Activated naive CD4-positive, alpha-beta T cell treated with anti-CD3 and anti-CD28 coated beads for 36 hours (primary cell): Measurements from ENCODE around the gene AKAP17A. TPM values are rescaled to one million over a fixed set of nuclear protein-coding genes. Genes with fewer than 3 reads are reported as not detected.
"Not testable (repeated sequence)": the region's sequence is repeated elsewhere in the genome, so short reads cannot be mapped to it uniquely, and the experiment has no call there.

Source experiments
- CTCF ChIA-PET: fragments of 350-600 bp; sonication (Branson Sonifier 250); formaldehyde crosslinking; loops from one replicate; lab custom pipeline; 2021; ENCODE audit warnings: antibody characterized with exemption; lab: Charles Lee
- DNase-seq: peaks from one replicate; pipeline ENCODE4 v3.0.0-alpha.2; 2020
- H3K27ac Mint-ChIP-seq: one replicate; pipeline ENCODE4 v1.8.0; 2021; ENCODE audit warnings: mild to moderate bottlenecking, mixed read lengths
- H3K27me3 Mint-ChIP-seq: one replicate; pipeline ENCODE4 v1.8.0; 2021; ENCODE audit warnings: low read depth, mixed read lengths
- H3K36me3 Mint-ChIP-seq: one replicate; pipeline ENCODE4 v1.8.0; 2021; ENCODE audit warnings: low read depth, mixed read lengths
- H3K4me1 Mint-ChIP-seq: one replicate; pipeline ENCODE4 v1.8.0; 2021; ENCODE audit warnings: low read depth, mixed read lengths
- H3K4me3 Mint-ChIP-seq: one replicate; pipeline ENCODE4 v1.8.0; 2021; ENCODE audit warnings: mild to moderate bottlenecking, moderate library complexity, mixed read lengths
- H3K9me3 Mint-ChIP-seq: one replicate; pipeline ENCODE4 v1.8.0; 2021; ENCODE audit warnings: mixed read lengths
- intact Hi-C: fragments of 100-400 bp; cut with micrococcal nuclease; formaldehyde crosslinking; loops from one replicate; pipeline ENCODE4 v1.15.1; 2023
- total RNA-seq, 2 experiments: library from RNA; stranded (reverse); gene quantifications; one replicate each; pipeline ENCODE4 v1.2.3, GENCODE V29; 2021

AKAP17A gene
- total RNA-seq, 2 experiments from 2014 or later = 59.2 to 60.5 TPM

- H3K36me3 Mint-ChIP-seq, DNase-seq, H3K9me3 Mint-ChIP-seq, H3K27ac Mint-ChIP-seq, H3K27me3 Mint-ChIP-seq, intact Hi-C loops, H3K4me3 Mint-ChIP-seq, CTCF ChIA-PET: not testable (repeated sequence)
- H3K4me1 Mint-ChIP-seq = peaks cover 19% of the 10 kb centered on the region
Observed at GRCh38 chrX:1624861-1625215, 33.4 kb downstream of the AKAP17A start.

- CTCF ChIA-PET = no interaction called here
- Mint-ChIP-seq H3K27ac (no peak overlapping the region), H3K4me3 (no peak overlapping the region), H3K9me3 (no peaks in the 10 kb centered on the region), H3K4me1 (peaks cover 2% of the 10 kb centered on the region), H3K36me3 (no peaks in the 10 kb centered on the region), H3K27me3 (no peaks in the 10 kb centered on the region)
- no peak for DNase-seq
- intact Hi-C loops = no loop called here
Observed at GRCh38 chrX:1629244-1629643, 37.8 kb downstream of the AKAP17A start.

- no peak for DNase-seq
- H3K4me1 Mint-ChIP-seq = peaks cover 3% of the 10 kb centered on the region
- H3K27me3 Mint-ChIP-seq = no peaks in the 10 kb centered on the region
- no peaks in the 10 kb centered on the region for H3K36me3 Mint-ChIP-seq
- CTCF ChIA-PET = no interaction called here
- intact Hi-C loops = no loop called here
- H3K9me3 Mint-ChIP-seq = peaks cover 7% of the 10 kb centered on the region
- H3K4me3 Mint-ChIP-seq = no peak overlapping the region
- no peak overlapping the region for H3K27ac Mint-ChIP-seq
Observed at GRCh38 chrX:1646009-1646408, 54.6 kb downstream of the AKAP17A start.

- intact Hi-C loops = loop anchor here (10.0 kb wide), 1 partner anchor 1165 kb away; no protein-coding TSS in a partner anchor
- no peak for DNase-seq
- H3K9me3 Mint-ChIP-seq = peaks cover 7% of the 10 kb centered on the region
- CTCF ChIA-PET = no interaction called here
- H3K4me3 Mint-ChIP-seq = no peak overlapping the region
- peaks cover 5% of the 10 kb centered on the region for H3K4me1 Mint-ChIP-seq
- no peaks in the 10 kb centered on the region for H3K36me3 Mint-ChIP-seq
- no peak overlapping the region for H3K27ac Mint-ChIP-seq
- H3K27me3 Mint-ChIP-seq = no peaks in the 10 kb centered on the region
Observed at GRCh38 chrX:1649621-1650020, 58.2 kb downstream of the AKAP17A start.

Other genes with a start within 250 kb of the AKAP17A start
- 100 to 1,000 TPM; 457 to 463 TPM for gene SLC25A6, start 199.5 kb upstream of the AKAP17A start, total RNA-seq
- 10 to 100 TPM; 45.1 to 47.2 TPM for gene ASMTL, start 138.7 kb upstream of the AKAP17A start, total RNA-seq
- gene P2RY8, start 54.4 kb upstream of the AKAP17A start, total RNA-seq = 10 to 100 TPM in 1 of 2 experiments, 1 to 10 TPM in 1; 9.8 to 10.6 TPM
- not detected for gene ASMT, start 23.5 kb downstream of the AKAP17A start, total RNA-seq